Loucy (cell line): ENCODE data around the gene DNMT1.

ENCODE experiments used
- H2AFZ ChIP-seq: fragments of 200-600 bp; sonication (generic); 2 replicates; pipeline ENCODE4 v1.6.0; 2016; ENCODE audit warnings: antibody characterized with exemption, mild to moderate bottlenecking, low read length, moderate library complexity
- H3F3A ChIP-seq: fragments of 200-600 bp; 2 replicates; pipeline ENCODE4 v1.6.0; 2016; ENCODE audit warnings: antibody characterized with exemption, low read depth, mild to moderate bottlenecking
- H3K27me3 ChIP-seq: fragments of 200-600 bp; sonication (generic); 2 replicates; pipeline ENCODE4 v1.6.1; 2014; ENCODE audit warnings: low read length, mild to moderate bottlenecking; ENCODE audit not compliant: insufficient read depth, poor library complexity, severe bottlenecking
- H3K36me3 ChIP-seq: fragments of 200-600 bp; sonication (generic); 2 replicates; pipeline ENCODE4 v1.6.1; 2016; ENCODE audit warnings: low read length; ENCODE audit not compliant: insufficient read depth
- H3K4me1 ChIP-seq: fragments of 200-600 bp; sonication (generic); 2 replicates; pipeline ENCODE4 v1.5.1; 2014; ENCODE audit warnings: low read length, mild to moderate bottlenecking; ENCODE audit not compliant: insufficient read depth, poor library complexity, severe bottlenecking
- H3K4me2 ChIP-seq: fragments of 200-600 bp; sonication (generic); 2 replicates; pipeline ENCODE4 v1.6.0; 2014; ENCODE audit warnings: antibody characterized with exemption, low read length, low read depth, mild to moderate bottlenecking; ENCODE audit not compliant: poor library complexity, severe bottlenecking
- H3K4me3 ChIP-seq: fragments of 200-600 bp; sonication (generic); 2 replicates; pipeline ENCODE4 v1.5.1; 2014; ENCODE audit warnings: low read length, mild to moderate bottlenecking, mixed read lengths; ENCODE audit not compliant: poor library complexity, severe bottlenecking
- H3K79me2 ChIP-seq: fragments of 200-600 bp; sonication (generic); 2 replicates; pipeline ENCODE4 v1.6.1; 2014; ENCODE audit warnings: low read length; ENCODE audit not compliant: insufficient read depth
- H3K9ac ChIP-seq: fragments of 200-600 bp; sonication (generic); 2 replicates; pipeline ENCODE4 v1.6.0; 2014; ENCODE audit warnings: mild to moderate bottlenecking, low read depth, low read length, moderate library complexity; ENCODE audit not compliant: poor library complexity, severe bottlenecking
- H3K9me2 ChIP-seq: fragments of 200-600 bp; sonication (generic); replicated peaks from 2 replicates; pipeline ENCODE4 v1.6.1; 2016; ENCODE audit warnings: low read depth, low read length, mixed read lengths
- H3K9me3 ChIP-seq: fragments of 200-600 bp; sonication (generic); 2 replicates; pipeline ENCODE4 v1.6.1; 2014; ENCODE audit warnings: mild to moderate bottlenecking, antibody characterized with exemption, low read length, low read depth; ENCODE audit not compliant: insufficient read depth
- H4K20me1 ChIP-seq: fragments of 200-600 bp; sonication (generic); 2 replicates; pipeline ENCODE4 v1.6.0; 2014; ENCODE audit warnings: antibody characterized with exemption, low read length, mild to moderate bottlenecking; ENCODE audit not compliant: insufficient read depth, poor library complexity, severe bottlenecking
- EZH2phosphoT487 ChIP-seq: fragments of 200-600 bp; IDR thresholded peaks from 2 replicates; pipeline ENCODE4 v1.6.1; 2018; ENCODE audit warnings: antibody characterized with exemption, mild to moderate bottlenecking, moderate library complexity, borderline replicate concordance
- TF ChIP-seq, protein P1 (sequence below): fragments of 200-600 bp; sonication (generic); conservative IDR thresholded peaks from 2 replicates; pipeline ENCODE4 v1.5.1; 2014; ENCODE audit warnings: mild to moderate bottlenecking, antibody characterized with exemption, low read length

DNMT1 gene

DNA sequence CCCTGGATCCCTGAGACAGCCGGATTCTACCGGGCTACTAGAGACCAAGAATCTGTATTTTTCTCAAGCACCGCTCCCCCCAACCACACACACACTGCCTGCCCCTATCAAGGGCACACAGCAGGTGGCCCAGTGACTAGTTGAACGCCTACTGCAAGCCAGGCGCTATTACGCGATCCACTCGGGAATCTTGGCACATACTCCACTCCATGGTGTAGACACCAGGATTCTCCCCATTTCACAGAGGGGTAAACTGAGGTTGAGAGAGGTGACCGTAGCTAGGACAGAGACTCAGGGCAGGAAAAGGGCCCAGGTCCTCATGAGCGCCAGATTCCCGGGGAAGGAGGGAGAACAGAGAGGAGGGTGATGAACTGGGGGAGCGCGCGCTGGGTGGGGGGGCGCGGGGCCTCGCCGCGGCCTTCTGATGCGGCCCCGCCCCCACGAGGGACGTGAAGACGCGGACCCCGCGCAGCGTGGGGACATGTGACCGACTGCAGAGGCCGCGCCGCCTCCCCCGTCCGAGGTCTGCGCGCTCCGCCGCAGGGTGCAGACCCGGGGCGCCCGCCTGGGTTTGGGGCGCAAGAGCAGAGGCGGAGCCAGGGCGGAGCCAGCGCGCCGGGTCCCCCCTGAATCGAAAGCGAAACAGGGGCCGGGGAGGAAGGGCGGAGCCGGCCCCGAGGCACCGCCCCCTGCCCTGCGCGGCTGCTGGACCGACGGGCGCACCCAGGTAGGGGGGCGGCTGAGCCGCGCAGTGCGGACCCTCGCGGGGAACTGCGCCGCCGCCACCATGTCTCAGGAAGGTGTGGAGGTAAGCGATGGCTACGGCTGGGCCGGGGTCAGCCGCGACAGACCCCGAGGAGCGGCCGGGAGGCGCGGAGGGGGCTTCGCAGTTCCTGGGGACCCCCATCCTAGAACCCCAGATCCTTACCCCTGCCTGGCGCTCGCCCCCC, 108.8 kb downstream of the DNMT1 start, which contains the start of gene SHFL:
TSS of gene SHFL (plus strand) at position 677 of the 950 bp plus-strand sequence. CDS start at position 788, 111 bp downstream.
- H3K79me2 ChIP-seq: peaks cover 11% of the 10 kb centered on the region
- peak within 1 kb of the TSS; percentile 97 for H3K4me3 ChIP-seq
- H3K27me3 ChIP-seq: no peaks in the 10 kb centered on the region
- H4K20me1 ChIP-seq: no peaks in the 10 kb centered on the region
- TF ChIP-seq, protein P1, sequence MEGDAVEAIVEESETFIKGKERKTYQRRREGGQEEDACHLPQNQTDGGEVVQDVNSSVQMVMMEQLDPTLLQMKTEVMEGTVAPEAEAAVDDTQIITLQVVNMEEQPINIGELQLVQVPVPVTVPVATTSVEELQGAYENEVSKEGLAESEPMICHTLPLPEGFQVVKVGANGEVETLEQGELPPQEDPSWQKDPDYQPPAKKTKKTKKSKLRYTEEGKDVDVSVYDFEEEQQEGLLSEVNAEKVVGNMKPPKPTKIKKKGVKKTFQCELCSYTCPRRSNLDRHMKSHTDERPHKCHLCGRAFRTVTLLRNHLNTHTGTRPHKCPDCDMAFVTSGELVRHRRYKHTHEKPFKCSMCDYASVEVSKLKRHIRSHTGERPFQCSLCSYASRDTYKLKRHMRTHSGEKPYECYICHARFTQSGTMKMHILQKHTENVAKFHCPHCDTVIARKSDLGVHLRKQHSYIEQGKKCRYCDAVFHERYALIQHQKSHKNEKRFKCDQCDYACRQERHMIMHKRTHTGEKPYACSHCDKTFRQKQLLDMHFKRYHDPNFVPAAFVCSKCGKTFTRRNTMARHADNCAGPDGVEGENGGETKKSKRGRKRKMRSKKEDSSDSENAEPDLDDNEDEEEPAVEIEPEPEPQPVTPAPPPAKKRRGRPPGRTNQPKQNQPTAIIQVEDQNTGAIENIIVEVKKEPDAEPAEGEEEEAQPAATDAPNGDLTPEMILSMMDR: no peak
- TF ChIP-seq EZH2phosphoT487: no peak
- H3K9me2 ChIP-seq: no peaks in the 10 kb centered on the region
- H3K9me3 ChIP-seq: no peaks in the 10 kb centered on the region
- H3K9ac ChIP-seq: peak within 1 kb of the TSS; percentile 94
- H3K36me3 ChIP-seq: no peaks in the 10 kb centered on the region
- H3K4me1 ChIP-seq: peaks cover 11% of the 10 kb centered on the region
- H2AFZ ChIP-seq: peak within 1 kb of the TSS; percentile 96
- H3K4me2 ChIP-seq: peak within 1 kb of the TSS; percentile 89
- H3F3A ChIP-seq: no peaks in the 10 kb centered on the region

- Histone ChIP-seq H2AFZ (no peak overlapping the region), H3K79me2 (peaks cover 11% of the 10 kb centered on the region), H3K4me3 (no peak overlapping the region), H4K20me1 (no peaks in the 10 kb centered on the region), H3K4me2 (no peak overlapping the region), H3K9ac (no peak overlapping the region), H3K9me3 (no peaks in the 10 kb centered on the region), H3K36me3 (no peaks in the 10 kb centered on the region), H3F3A (no peaks in the 10 kb centered on the region), H3K9me2 (no peaks in the 10 kb centered on the region), H3K27me3 (no peaks in the 10 kb centered on the region), H3K4me1 (peaks cover 11% of the 10 kb centered on the region)
- TF ChIP-seq, protein P1: no peak
Measured at GRCh38 chr19:10084803-10085202, 110.0 kb downstream of the DNMT1 start.

GRCh38 chr19:10083911-10084310, 110.8 kb downstream of the DNMT1 start:
- Histone ChIP-seq H3F3A (no peaks in the 10 kb centered on the region), H3K4me1 (peaks cover 11% of the 10 kb centered on the region), H3K9me3 (no peaks in the 10 kb centered on the region), H3K4me3 (no peak overlapping the region), H3K9ac (no peak overlapping the region), H3K4me2 (no peak overlapping the region), H3K27me3 (no peaks in the 10 kb centered on the region), H3K9me2 (no peaks in the 10 kb centered on the region), H2AFZ (no peak overlapping the region), H3K79me2 (peaks cover 11% of the 10 kb centered on the region), H4K20me1 (no peaks in the 10 kb centered on the region), H3K36me3 (no peaks in the 10 kb centered on the region)
- TF ChIP-seq, protein P1: no peak
- TF ChIP-seq EZH2phosphoT487: no peak
